MG63 (cell line): ENCODE results near the gene PRRG4. TPM values are rescaled to one million over a fixed set of nuclear protein-coding genes. Genes with fewer than 3 reads are reported as not detected.
A peak's percentile ranks its signal among the peaks of the same experiment; 100 is the strongest.
"Not testable (repeated sequence)": the region's sequence is repeated elsewhere in the genome, so short reads cannot be mapped to it uniquely, and the experiment has no call there.

Source experiments
- DNase-seq: peaks from one replicate; pipeline ENCODE4 v3.0.0-alpha.2; 2020
- H3K27me3 ChIP-seq: fragments of 250-450 bp; sonication (Bioruptor Pico); 2 replicates; pipeline ENCODE4 v1.5.1; 2020; ENCODE audit warnings: mild to moderate bottlenecking, moderate library complexity
- H3K36me3 ChIP-seq: fragments of 250-450 bp; sonication (Bioruptor Pico); 2 replicates; pipeline ENCODE4 v1.5.1; 2020; ENCODE audit warnings: mild to moderate bottlenecking, moderate library complexity
- H3K4me3 ChIP-seq: fragments of 250-450 bp; sonication (Bioruptor Pico); 2 replicates; pipeline ENCODE4 v1.5.1; 2020; ENCODE audit warnings: mild to moderate bottlenecking, moderate library complexity
- H3K9me3 ChIP-seq: fragments of 250-450 bp; sonication (Bioruptor Pico); 2 replicates; pipeline ENCODE4 v1.5.1; 2020; ENCODE audit warnings: mild to moderate bottlenecking, moderate library complexity
- total RNA-seq: library from RNA; depleted of rRNA; stranded (reverse); fragments of >200 nt; shearing (Covaris generic); gene quantifications from 2 replicates; pipeline ENCODE4 v1.2.3, GENCODE V29; 2014; ENCODE audit warnings: low replicate concordance

The PRRG4 gene
- total RNA-seq, 1 experiment from 2014 or later: 0.13 TPM

- no peak for DNase-seq
- Histone ChIP-seq H3K9me3 (no peaks in the 10 kb centered on the region), H3K27me3 (no peaks in the 10 kb centered on the region), H3K4me3 (no peak overlapping the region), H3K36me3 (no peaks in the 10 kb centered on the region)
Measured at GRCh38 chr11:32855601-32856000, 25.9 kb downstream of the PRRG4 start.

- H3K27me3 ChIP-seq: no peaks in the 10 kb centered on the region
- no peaks in the 10 kb centered on the region for H3K9me3 ChIP-seq
Measured at GRCh38 chr11:32858731-32859130, 29.0 kb downstream of the PRRG4 start.

GRCh38 chr11:32861850-32862577, 32.3 kb downstream of the PRRG4 start:
- Histone ChIP-seq H3K27me3 (no peaks in the 10 kb centered on the region), H3K9me3 (no peaks in the 10 kb centered on the region), H3K36me3 (no peaks in the 10 kb centered on the region), H3K4me3 (no peak overlapping the region)
- DNase-seq: no peak

More at GRCh38 chr11:32858731-32859130, 29.0 kb downstream of the PRRG4 start:
- no peaks in the 10 kb centered on the region for H3K36me3 ChIP-seq
- H3K4me3 ChIP-seq: no peak overlapping the region
- no peak for DNase-seq

- Histone ChIP-seq H3K4me3 (no peak overlapping the region), H3K36me3 (no peaks in the 10 kb centered on the region)
Measured at GRCh38 chr11:32864555-32864954, 34.8 kb downstream of the PRRG4 start.

GRCh38 chr11:32868752-32869151, 39.0 kb downstream of the PRRG4 start:
- not testable (repeated sequence) for H3K4me3 ChIP-seq, H3K9me3 ChIP-seq, DNase-seq, H3K27me3 ChIP-seq, H3K36me3 ChIP-seq

More at GRCh38 chr11:32864555-32864954, 34.8 kb downstream of the PRRG4 start:
- no peaks in the 10 kb centered on the region; the same call in 1 of the 2 replicates for H3K9me3 ChIP-seq
- no peaks in the 10 kb centered on the region for H3K27me3 ChIP-seq
- DNase-seq: no peak

- Histone ChIP-seq H3K27me3 (no peaks in the 10 kb centered on the region), H3K9me3 (no peaks in the 10 kb centered on the region; the same call in 1 of the 2 replicates), H3K36me3 (no peaks in the 10 kb centered on the region), H3K4me3 (no peak overlapping the region)
- DNase-seq: no peak
Measured at GRCh38 chr11:32870676-32871075, 40.9 kb downstream of the PRRG4 start.

- Histone ChIP-seq H3K27me3 (no peaks in the 10 kb centered on the region), H3K9me3 (no peaks in the 10 kb centered on the region), H3K4me3 (no peak overlapping the region), H3K36me3 (no peaks in the 10 kb centered on the region)
- no peak for DNase-seq
Measured at GRCh38 chr11:32874132-32874531, 44.4 kb downstream of the PRRG4 start.

- H3K9me3 ChIP-seq: no peaks in the 10 kb centered on the region
- no peaks in the 10 kb centered on the region for H3K27me3 ChIP-seq
- no peak overlapping the region for H3K4me3 ChIP-seq
- no peaks in the 10 kb centered on the region for H3K36me3 ChIP-seq
- no peak for DNase-seq
Measured at GRCh38 chr11:32881286-32881685, 51.6 kb downstream of the PRRG4 start.

GRCh38 chr11:32883421-32883820, 53.7 kb downstream of the PRRG4 start:
- Histone ChIP-seq H3K27me3 (no peaks in the 10 kb centered on the region), H3K36me3 (no peaks in the 10 kb centered on the region), H3K4me3 (no peak overlapping the region), H3K9me3 (no peaks in the 10 kb centered on the region)
- no peak for DNase-seq

- H3K27me3 ChIP-seq: no peaks in the 10 kb centered on the region
- no peaks in the 10 kb centered on the region for H3K36me3 ChIP-seq
- H3K9me3 ChIP-seq: no peaks in the 10 kb centered on the region
- no peak overlapping the region for H3K4me3 ChIP-seq
- no peak for DNase-seq
Measured at GRCh38 chr11:32884023-32884422, 54.3 kb downstream of the PRRG4 start.

- no peak for DNase-seq
Measured at GRCh38 chr11:32884770-32885384, 55.1 kb downstream of the PRRG4 start.

GRCh38 chr11:32885556-32885955, 55.8 kb downstream of the PRRG4 start:
- no peaks in the 10 kb centered on the region for H3K36me3 ChIP-seq
- no peaks in the 10 kb centered on the region for H3K9me3 ChIP-seq
- H3K4me3 ChIP-seq: no peak overlapping the region
- H3K27me3 ChIP-seq: no peaks in the 10 kb centered on the region
- no peak for DNase-seq

More at GRCh38 chr11:32884770-32885384, 55.1 kb downstream of the PRRG4 start:
- Histone ChIP-seq H3K4me3 (no peak overlapping the region), H3K9me3 (no peaks in the 10 kb centered on the region), H3K36me3 (no peaks in the 10 kb centered on the region), H3K27me3 (no peaks in the 10 kb centered on the region)

- Histone ChIP-seq H3K4me3 (no peak overlapping the region), H3K9me3 (no peaks in the 10 kb centered on the region), H3K27me3 (no peaks in the 10 kb centered on the region), H3K36me3 (no peaks in the 10 kb centered on the region)
- no peak for DNase-seq
Measured at GRCh38 chr11:32886180-32886579, 56.5 kb downstream of the PRRG4 start.

GRCh38 chr11:32887707-32888383, 58.1 kb downstream of the PRRG4 start:
- not testable (repeated sequence) for H3K4me3 ChIP-seq, DNase-seq, H3K27me3 ChIP-seq, H3K36me3 ChIP-seq, H3K9me3 ChIP-seq

GRCh38 chr11:32888384-32888710, 58.6 kb downstream of the PRRG4 start:
- H3K36me3 ChIP-seq, H3K27me3 ChIP-seq, DNase-seq, H3K4me3 ChIP-seq, H3K9me3 ChIP-seq: not testable (repeated sequence)

- DNase-seq: no peak
- H3K9me3 ChIP-seq: no peaks in the 10 kb centered on the region
- no peak overlapping the region for H3K4me3 ChIP-seq
- H3K36me3 ChIP-seq: no peaks in the 10 kb centered on the region
- H3K27me3 ChIP-seq: no peaks in the 10 kb centered on the region
Measured at GRCh38 chr11:32888805-32889204, 59.1 kb downstream of the PRRG4 start.

- H3K4me3 ChIP-seq: peak overlapping the region; percentile 77; the same call in 1 of the 2 replicates
- DNase-seq: no peak
- no peaks in the 10 kb centered on the region for H3K9me3 ChIP-seq
- no peaks in the 10 kb centered on the region for H3K27me3 ChIP-seq
- no peaks in the 10 kb centered on the region; the same call in none of the 2 replicates for H3K36me3 ChIP-seq
Measured at GRCh38 chr11:32890843-32891656, 61.3 kb downstream of the PRRG4 start.
